GM12864 (cell line): ENCODE measurements around the gene HHIPL1.

Experiments used
- DNase-seq: peaks from one replicate; pipeline ENCODE4 v3.0.0-alpha.2; 2011; ENCODE audit warnings: low read depth
- H3K4me3 ChIP-seq: 2 replicates; pipeline ENCODE4 v1.5.1; 2011; ENCODE audit warnings: mild to moderate bottlenecking, low read depth, low read length, control low read depth
- CTCF ChIP-seq: IDR thresholded peaks from 2 replicates; pipeline ENCODE4 v1.5.1; 2011; ENCODE audit warnings: low read depth, mild to moderate bottlenecking, moderate library complexity, low read length, control low read depth, inconsistent platforms; ENCODE audit errors: missing control alignments

HHIPL1 gene

GRCh38 chr14:99721792-99722516, 77.0 kb downstream of the HHIPL1 start:
- H3K4me3 ChIP-seq, result no peak overlapping the region
- no peak for DNase-seq
- no peak for TF ChIP-seq CTCF

- no peak for TF ChIP-seq CTCF
- DNase-seq, result no peak
- no peak overlapping the region for H3K4me3 ChIP-seq
Measured at GRCh38 chr14:99722741-99723140, 77.8 kb downstream of the HHIPL1 start.

- DNase-seq, result no peak
- no peak overlapping the region for H3K4me3 ChIP-seq
- no peak for TF ChIP-seq CTCF
Measured at GRCh38 chr14:99724196-99724891, 79.4 kb downstream of the HHIPL1 start.

- no peak for DNase-seq
- H3K4me3 ChIP-seq, result no peak overlapping the region
- no peak for TF ChIP-seq CTCF
Measured at GRCh38 chr14:99724939-99725773, 80.2 kb downstream of the HHIPL1 start.

- DNase-seq, result no peak
Measured at GRCh38 chr14:99725774-99726537, 81.0 kb downstream of the HHIPL1 start.

More at GRCh38 chr14:99725774-99726537, 81.0 kb downstream of the HHIPL1 start:
- H3K4me3 ChIP-seq, result no peak overlapping the region
- no peak for TF ChIP-seq CTCF
